Caco-2 (cell line): Measurements from ENCODE around the gene FRMD4A. TPM values are rescaled to one million over a fixed set of nuclear protein-coding genes. Genes with fewer than 3 reads are reported as not detected.

ENCODE experiments used
- BruUV-seq: library from RNA; stranded (reverse); fragments of 400-500 nt; replicated peaks from 2 replicates; lab custom pipeline; 2021; lab: Mats Ljungman, UMichigan
- CTCF ChIA-PET: fragments of 300-600 bp; sonication (Branson Sonifier 250); formaldehyde crosslinking; loops from one replicate; lab custom pipeline; 2022; ENCODE audit warnings: antibody characterized with exemption; lab: Charles Lee
- POLR2A ChIA-PET: fragments of 300-600 bp; sonication (Branson Sonifier 250); formaldehyde crosslinking; loops from one replicate; lab custom pipeline; 2022; ENCODE audit warnings: antibody characterized with exemption; lab: Charles Lee
- DNase-seq, 2 experiments: peaks; one replicate each; pipeline versions ENCODE4 v3.0.0 to v3.0.0-alpha.2; 2020 to 2022
- H3K27me3 ChIP-seq: replicated peaks from 2 replicates; pipeline ENCODE4 v1.6.0; 2011; ENCODE audit warnings: low read length; ENCODE audit not compliant: control insufficient read depth, insufficient read depth
- H3K36me3 ChIP-seq: 2 replicates; pipeline ENCODE4 v1.5.1; 2011; ENCODE audit warnings: low read length; ENCODE audit not compliant: control insufficient read depth, insufficient read depth
- H3K4me1 ChIP-seq: fragments of 250-450 bp; sonication (Bioruptor Pico); 2 replicates; pipeline ENCODE4 v1.5.1; 2020; ENCODE audit warnings: mild to moderate bottlenecking
- H3K4me3 ChIP-seq: 2 replicates; pipeline ENCODE4 v1.5.1; 2011; ENCODE audit warnings: low read depth, mild to moderate bottlenecking, control low read depth, low read length
- H3K9me3 ChIP-seq: fragments of 250-450 bp; sonication (Bioruptor Pico); 2 replicates; pipeline ENCODE4 v1.5.1; 2020; ENCODE audit warnings: mild to moderate bottlenecking, moderate library complexity
- H3K27ac Mint-ChIP-seq: one replicate; pipeline ENCODE4 v1.8.0; 2022; ENCODE audit warnings: mixed read lengths; ENCODE audit not compliant: unreplicated experiment
- H3K27me3 Mint-ChIP-seq: one replicate; pipeline ENCODE4 v1.8.0; 2022; ENCODE audit warnings: mixed read lengths; ENCODE audit not compliant: insufficient read depth, unreplicated experiment
- H3K36me3 Mint-ChIP-seq: one replicate; pipeline ENCODE4 v1.8.0; 2022; ENCODE audit warnings: mild to moderate bottlenecking, mixed read lengths; ENCODE audit not compliant: insufficient read depth, unreplicated experiment
- H3K4me1 Mint-ChIP-seq: one replicate; pipeline ENCODE4 v1.8.0; 2022; ENCODE audit warnings: low read depth, mixed read lengths; ENCODE audit not compliant: unreplicated experiment
- H3K4me3 Mint-ChIP-seq: one replicate; pipeline ENCODE4 v1.8.0; 2022; ENCODE audit warnings: mild to moderate bottlenecking, moderate library complexity, mixed read lengths; ENCODE audit not compliant: unreplicated experiment
- H3K9me3 Mint-ChIP-seq: one replicate; pipeline ENCODE4 v1.8.0; 2022; ENCODE audit warnings: mixed read lengths; ENCODE audit not compliant: unreplicated experiment
- CTCF ChIP-seq, 2 experiments: fragments of 200-600 bp in 1 of 2; IDR thresholded peaks; 1 replicate in 1 of 2; 2 replicates in 1 of 2; pipeline versions ENCODE4 v1.5.1 to v1.8.0; 2011 to 2022; ENCODE audit warnings: antibody characterized with exemption in 1 of 2, control low read depth in 1 of 2, inconsistent platforms in 1 of 2, low read depth in 1 of 2, low read length in 1 of 2, mild to moderate bottlenecking in 1 of 2, moderate library complexity in 1 of 2; ENCODE audit not compliant: insufficient read depth in 1 of 2, severe bottlenecking in 1 of 2, unreplicated experiment in 1 of 2
- intact Hi-C: fragments of 100-400 bp; cut with micrococcal nuclease; formaldehyde crosslinking; loops from one replicate; pipeline ENCODE4 v1.10.0; 2022; ENCODE audit not compliant: unreplicated experiment
- total RNA-seq: library from RNA; stranded (reverse); gene quantifications from 2 replicates; pipeline ENCODE4 v1.2.3, GENCODE V29; 2022

Gene FRMD4A
- total RNA-seq, 1 experiment from 2014 or later = 52.1 TPM

GRCh38 chr10:13758756-13759155 is 572.0 kb downstream of the FRMD4A start:
- H3K4me3 ChIP-seq = no peak overlapping the region
- Mint-ChIP-seq H3K36me3 (peaks cover 5% of the 10 kb centered on the region), H3K27me3 (no peaks in the 10 kb centered on the region), H3K9me3 (no peaks in the 10 kb centered on the region), H3K4me3 (no peak overlapping the region), H3K27ac (peak overlapping the region; percentile 14), H3K4me1 (peaks cover 46% of the 10 kb centered on the region)
- no TSS peak for BruUV-seq
- H3K9me3 ChIP-seq = no peaks in the 10 kb centered on the region
- POLR2A ChIA-PET = no interaction called here
- DNase-seq = no peak
- H3K27me3 ChIP-seq = no peaks in the 10 kb centered on the region
- H3K36me3 ChIP-seq = no peaks in the 10 kb centered on the region
- no peak for TF ChIP-seq CTCF (IDR thresholded peaks at IDR 0.05; ENCODE audit: insufficient read depth in 1 of 2, low read depth in 1 of 2, low read length in 1 of 2, severe bottlenecking in 1 of 2, unreplicated experiment in 1 of 2)
- intact Hi-C loops = no loop called here
- CTCF ChIA-PET = no interaction called here
- peaks cover 62% of the 10 kb centered on the region for H3K4me1 ChIP-seq

- Histone ChIP-seq H3K4me1 (peaks cover 60% of the 10 kb centered on the region), H3K27me3 (no peaks in the 10 kb centered on the region), H3K9me3 (no peaks in the 10 kb centered on the region), H3K4me3 (no peak overlapping the region), H3K36me3 (no peaks in the 10 kb centered on the region)
- no peaks in the 10 kb centered on the region for H3K9me3 Mint-ChIP-seq
- no TSS peak for BruUV-seq
- intact Hi-C loops = no loop called here
- ChIA-PET POLR2A (no interaction called here), CTCF (no interaction called here)
- peaks cover 46% of the 10 kb centered on the region for H3K4me1 Mint-ChIP-seq
- TF ChIP-seq CTCF (IDR thresholded peaks at IDR 0.05; ENCODE audit: insufficient read depth in 1 of 2, low read depth in 1 of 2, low read length in 1 of 2, severe bottlenecking in 1 of 2, unreplicated experiment in 1 of 2) = no peak
- no peaks in the 10 kb centered on the region for H3K27me3 Mint-ChIP-seq
- H3K4me3 Mint-ChIP-seq = no peak overlapping the region
- peak; percentile 55 to 79 for DNase-seq
- H3K36me3 Mint-ChIP-seq = peaks cover 5% of the 10 kb centered on the region
- H3K27ac Mint-ChIP-seq = no peak overlapping the region
Observed at GRCh38 chr10:13758312-13758711, 572.4 kb downstream of the FRMD4A start.

GRCh38 chr10:13754277-13754676 is 576.4 kb downstream of the FRMD4A start:
- no peaks in the 10 kb centered on the region for H3K36me3 ChIP-seq
- peaks cover 41% of the 10 kb centered on the region for H3K4me1 ChIP-seq
- H3K4me3 ChIP-seq = no peak overlapping the region
- no peaks in the 10 kb centered on the region for H3K27me3 ChIP-seq
- DNase-seq = no peak
- H3K27ac Mint-ChIP-seq = no peak overlapping the region
- no TSS peak for BruUV-seq
- H3K9me3 ChIP-seq = no peaks in the 10 kb centered on the region
- H3K9me3 Mint-ChIP-seq = no peaks in the 10 kb centered on the region
- POLR2A ChIA-PET = interaction anchor here (0.7 kb wide), 1 partner anchor 36 kb away, joined by 3 read pairs; no protein-coding TSS in a partner anchor
- no peak overlapping the region for H3K4me3 Mint-ChIP-seq
- intact Hi-C loops = no loop called here
- peaks cover 22% of the 10 kb centered on the region for H3K4me1 Mint-ChIP-seq
- CTCF ChIA-PET = no interaction called here
- TF ChIP-seq CTCF (IDR thresholded peaks at IDR 0.05; ENCODE audit: insufficient read depth in 1 of 2, low read depth in 1 of 2, low read length in 1 of 2, severe bottlenecking in 1 of 2, unreplicated experiment in 1 of 2) = no peak
- no peaks in the 10 kb centered on the region for H3K36me3 Mint-ChIP-seq
- no peaks in the 10 kb centered on the region for H3K27me3 Mint-ChIP-seq
